Measurements from ENCODE around the gene LRRC47. TPM values are rescaled to one million over a fixed set of nuclear protein-coding genes. Genes with fewer than 3 reads are reported as not detected.

Gene LRRC47
- total and polyA plus RNA-seq, 2 of the 13 experiments (the other 11 are each of a cell fraction or from before 2014, with no cell fraction given): 18.3 to 52.5 TPM

GRCh38 chr1:3740042-3740441 is 56.3 kb downstream of the LRRC47 start (continued):
- TF ChIP-seq THRA (CRISPR knock-in tag; IDR thresholded peaks at IDR 0.05; ENCODE audit: borderline replicate concordance) (no peak), ZNF335 (CRISPR knock-in tag; IDR thresholded peaks at IDR 0.05) (no peak), ZNF234 (CRISPR knock-in tag; conservative IDR thresholded peaks at IDR 0.05) (no peak), SNAPC4 (CRISPR knock-in tag; IDR thresholded peaks at IDR 0.05) (no peak)

GRCh38 chr1:3738943-3739342 is 57.4 kb downstream of the LRRC47 start:
- ATAC-seq: no peak
- no peak for DNase-seq (ENCODE audit: low spot score)
- Histone ChIP-seq H4K20me1 (ENCODE audit: insufficient read depth, low read length) (no peaks in the 10 kb centered on the region), H3K4me1 (ENCODE audit: insufficient read depth, low read length) (peaks cover 8% of the 10 kb centered on the region), H3K36me3 (replicated peaks in 1 of 2; ENCODE audit: control insufficient read depth in 1 of 2, insufficient read depth in 2 of 2, low read length in 2 of 2) (peaks cover 12 to 70% of the 10 kb centered on the region in 2 experiments), H2AFZ (ENCODE audit: low read length) (no peak overlapping the region), H3K4me3 (replicated peaks in 1 of 3; ENCODE audit: insufficient read depth in 1 of 3, low read depth in 2 of 3, low read length in 3 of 3) (no peak overlapping the region), H3K27me3 (ENCODE audit: control insufficient read depth in 1 of 2, insufficient read depth in 2 of 2, low read length in 2 of 2) (no peaks in the 10 kb centered on the region), H3K9ac (ENCODE audit: insufficient read depth, low read depth, low read length) (no peak overlapping the region), H3K9me3 (ENCODE audit: low read length) (no peaks in the 10 kb centered on the region), H3K4me2 (ENCODE audit: low read depth, low read length) (no peak overlapping the region), H3K79me2 (ENCODE audit: insufficient read depth, low read length) (no peaks in the 10 kb centered on the region), H3K27ac (ENCODE audit: extremely low read length, insufficient read depth, low read length) (no peak overlapping the region)
- ChIA-PET POLR2A (no interaction called here), CTCF (ENCODE audit: low intra/inter-chr PET ratio, low total read pairs) (no interaction called here)
- WGBS (ENCODE audit: low lambda C conversion rate): 91% methylated on average over 8 of the region's 12 CpGs
- intact Hi-C loops (cut with micrococcal nuclease; ENCODE audit: unreplicated experiment) (no loop called here), in situ Hi-C loops (cut with HindIII; ENCODE audit: extremely low pct_ligation_motif_present, low pct_unique_long_range_greater_than_20kb) (no loop called here)
- BruUV-seq (replicated peaks): TSS peak; percentile 34
- no peak for FAIRE-seq
- TF ChIP-seq POLR2AphosphoS2 (IDR thresholded peaks at IDR 0.05; ENCODE audit: low read depth, low read length) (no peak), ELK4 (CRISPR knock-in tag; IDR thresholded peaks at IDR 0.05; ENCODE audit: borderline replicate concordance) (no peak), SAFB2 (CRISPR knock-in tag; IDR thresholded peaks at IDR 0.05; ENCODE audit: borderline replicate concordance, low read depth) (no peak), SPEN (CRISPR knock-in tag; IDR thresholded peaks at IDR 0.05; ENCODE audit: low read depth) (no peak), HINFP (CRISPR knock-in tag; IDR thresholded peaks at IDR 0.05; ENCODE audit: low read depth) (no peak), STAT6 (CRISPR knock-in tag; IDR thresholded peaks at IDR 0.05; ENCODE audit: borderline replicate concordance) (no peak), SMARCC2 (IDR thresholded peaks at IDR 0.05) (no peak)
